ENCODE measurements around the gene MECR.
"Not testable (repeated sequence)": the region's sequence is repeated elsewhere in the genome, so short reads cannot be mapped to it uniquely, and the experiment has no call there.

Gene MECR

DNA sequence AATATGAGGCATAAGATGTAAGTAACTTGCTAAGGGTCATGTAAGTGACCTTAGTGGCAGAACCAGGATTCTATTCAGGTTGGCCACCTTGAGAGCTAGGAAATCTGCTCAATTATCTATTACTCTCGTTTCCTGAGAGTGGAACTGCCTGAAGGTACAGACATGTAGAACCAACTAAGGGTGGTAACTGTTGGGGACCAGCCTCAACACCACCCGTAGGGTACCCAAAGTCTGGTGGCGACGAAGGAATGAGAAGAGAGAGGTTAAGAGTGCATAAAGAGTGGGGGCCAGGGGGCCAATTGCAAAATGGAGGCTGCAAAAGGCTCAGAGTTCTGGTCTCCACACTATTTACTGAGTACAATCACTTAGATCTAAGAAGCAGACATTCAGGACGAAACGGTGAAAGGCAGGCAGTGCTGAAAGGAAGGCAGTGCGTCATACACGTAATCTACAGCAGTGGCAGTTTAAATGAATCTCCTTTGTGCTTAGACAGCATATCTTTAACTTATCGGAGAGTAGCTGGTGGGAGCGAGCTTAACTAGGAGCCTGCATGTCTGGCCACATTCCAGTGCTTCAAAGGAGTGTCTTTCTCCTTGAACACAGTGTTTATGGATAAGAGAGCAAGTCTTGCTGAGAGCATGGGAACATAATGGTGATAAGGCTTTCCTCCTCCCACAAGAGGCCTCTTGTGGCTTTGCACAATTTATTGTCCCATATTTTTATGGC lies 74.0 kb downstream of the MECR start:
- H3K36me3 ChIP-seq = peaks cover 73 to 88% (median 86%) of the 10 kb centered on the region in 3 donors
- H3K27ac ChIP-seq = peak overlapping the region in 1 of 2 donors; percentile 24
- TF ChIP-seq CTCF (IDR thresholded peaks at IDR 0.05) = no peak
- H3K4me1 ChIP-seq = peaks cover 0 to 26% (median 12%) of the 10 kb centered on the region in 4 donors
- no peaks in the 10 kb centered on the region for H3K27me3 ChIP-seq
- no peak for DNase-seq
- intact Hi-C loops (cut with DNase I; ENCODE audit: low total_unique reads) = no loop called here
- no peaks in the 10 kb centered on the region for H3K9me3 ChIP-seq
- H3K4me3 ChIP-seq = no peak overlapping the region

DNA sequence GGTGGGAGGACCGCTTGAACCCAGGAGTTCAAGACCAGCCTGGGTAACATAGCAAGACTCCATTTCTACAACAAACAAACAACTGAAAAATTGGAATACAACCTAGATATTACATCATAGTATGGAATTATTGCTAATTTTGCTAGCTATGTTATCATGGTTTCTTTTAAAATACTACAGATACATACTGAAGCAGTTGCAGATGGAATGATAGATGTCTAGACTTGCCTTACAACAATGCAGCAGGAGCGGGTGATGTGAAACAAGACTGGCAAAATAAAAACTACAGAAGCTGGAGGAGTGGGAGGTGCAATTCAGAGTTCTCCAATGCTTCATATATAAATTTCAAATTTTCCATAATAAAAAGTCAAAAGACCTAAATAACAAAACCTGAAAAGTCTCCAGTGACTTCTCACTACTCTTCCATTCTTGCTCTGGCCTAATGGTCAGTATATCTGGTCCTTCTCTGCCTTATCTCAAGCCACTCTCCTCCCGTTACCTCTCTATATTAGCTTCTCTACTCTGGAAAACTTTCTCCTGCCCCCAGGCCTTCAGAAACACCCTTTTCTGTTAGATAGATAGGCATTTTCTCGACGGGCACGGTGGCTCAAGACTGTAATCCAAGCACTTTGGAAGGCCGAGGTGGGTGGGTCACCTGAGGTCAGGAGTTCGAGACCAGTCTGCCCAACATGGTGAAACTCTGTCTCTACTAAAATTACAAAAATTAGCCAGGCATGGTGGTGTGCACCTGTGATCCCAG lies 78.5 kb downstream of the MECR start:
- no peak for DNase-seq
- intact Hi-C loops (cut with DNase I; ENCODE audit: low total_unique reads) = no loop called here
- Histone ChIP-seq H3K36me3 (peaks cover 88 to 100% (median 97%) of the 10 kb centered on the region in 3 donors), H3K4me1 (peaks cover 0 to 13% (median 8%) of the 10 kb centered on the region in 4 donors), H3K27me3 (no peaks in the 10 kb centered on the region), H3K4me3 (no peak overlapping the region), H3K27ac (no peak overlapping the region), H3K9me3 (no peaks in the 10 kb centered on the region)
- no peak for TF ChIP-seq CTCF (IDR thresholded peaks at IDR 0.05)

GRCh38 chr1:29150346-29150745 lies 80.4 kb downstream of the MECR start:
- DNase-seq, H3K9me3 ChIP-seq, H3K27ac ChIP-seq: not testable (repeated sequence)

GRCh38 chr1:29148656-29149491 lies 81.9 kb downstream of the MECR start:
- TF ChIP-seq CTCF (IDR thresholded peaks at IDR 0.05) = no peak
- H3K4me3 ChIP-seq = no peak overlapping the region
- intact Hi-C loops (cut with DNase I; ENCODE audit: low total_unique reads) = no loop called here

More at GRCh38 chr1:29150346-29150745, 80.4 kb downstream of the MECR start:
- peaks cover 90 to 100% (median 100%) of the 10 kb centered on the region in 3 donors for H3K36me3 ChIP-seq
- H3K4me3 ChIP-seq; intact Hi-C loops (cut with DNase I; ENCODE audit: low total_unique reads); H3K4me1 ChIP-seq; H3K27me3 ChIP-seq: not testable (repeated sequence)

GRCh38 chr1:29145739-29146437 lies 84.8 kb downstream of the MECR start:
- DNase-seq = no peak
- no peaks in the 10 kb centered on the region for H3K27me3 ChIP-seq
- no peak overlapping the region for H3K4me3 ChIP-seq
- no peak overlapping the region for H3K27ac ChIP-seq
- TF ChIP-seq CTCF (IDR thresholded peaks at IDR 0.05) = no peak
- no peaks in the 10 kb centered on the region for H3K9me3 ChIP-seq
- intact Hi-C loops (cut with DNase I; ENCODE audit: low total_unique reads) = no loop called here
- peaks cover 46 to 78% (median 75%) of the 10 kb centered on the region in 3 donors for H3K36me3 ChIP-seq
- no peaks in the 10 kb centered on the region for H3K4me1 ChIP-seq

More at GRCh38 chr1:29148656-29149491, 81.9 kb downstream of the MECR start:
- H3K27ac ChIP-seq = no peak overlapping the region
- DNase-seq = no peak
- H3K36me3 ChIP-seq = peaks cover 75 to 100% (median 96%) of the 10 kb centered on the region in 3 donors
- H3K4me1 ChIP-seq = no peaks in the 10 kb centered on the region
- H3K9me3 ChIP-seq = no peaks in the 10 kb centered on the region
- H3K27me3 ChIP-seq = no peaks in the 10 kb centered on the region

Measured in tibial artery (tissue), 4 donors.